ENCODE results near the gene NPC1L1.
A peak's percentile ranks its signal among the peaks of the same experiment; 100 is the strongest.

Gene NPC1L1

GRCh38 chr7:44482502-44483485 lies 58.3 kb downstream of the NPC1L1 start:
- no peak for DNase-seq
- in situ Hi-C loops (cut with HindIII; ENCODE audit: low pct_ligation_motif_present, low sequenced_read_pairs), result loop anchor here (25.0 kb wide), 1 partner anchor 245 kb away; no protein-coding TSS in a partner anchor
- H3K27me3 ChIP-seq (replicated peaks), result no peaks in the 10 kb centered on the region

GRCh38 chr7:44477938-44478337 lies 63.2 kb downstream of the NPC1L1 start:
- in situ Hi-C loops (cut with HindIII; ENCODE audit: low pct_ligation_motif_present, low sequenced_read_pairs), result loop anchor here (25.0 kb wide), 1 partner anchor 241 kb away; no protein-coding TSS in a partner anchor
- Histone ChIP-seq H3K27me3 (replicated peaks) (no peaks in the 10 kb centered on the region), H3K27ac (no peak overlapping the region), H3K4me3 (ENCODE audit: low read depth, low read length) (no peak overlapping the region), H3K36me3 (replicated peaks) (peaks cover 39% of the 10 kb centered on the region)
- no peak for DNase-seq
- TF ChIP-seq CTCF (IDR thresholded peaks at IDR 0.05; ENCODE audit: low read depth, low read length, missing control alignments), result no peak

More at GRCh38 chr7:44482502-44483485, 58.3 kb downstream of the NPC1L1 start:
- TF ChIP-seq CTCF (IDR thresholded peaks at IDR 0.05; ENCODE audit: low read depth, low read length, missing control alignments), result no peak
- Histone ChIP-seq H3K36me3 (replicated peaks) (peaks cover 54% of the 10 kb centered on the region), H3K27ac (no peak overlapping the region), H3K4me3 (ENCODE audit: low read depth, low read length) (no peak overlapping the region)

GRCh38 chr7:44477063-44477830 lies 63.9 kb downstream of the NPC1L1 start:
- H3K36me3 ChIP-seq (replicated peaks), result peaks cover 32% of the 10 kb centered on the region
- no peak overlapping the region for H3K4me3 ChIP-seq (ENCODE audit: low read depth, low read length)
- no peak overlapping the region for H3K27ac ChIP-seq
- in situ Hi-C loops (cut with HindIII; ENCODE audit: low pct_ligation_motif_present, low sequenced_read_pairs), result loop anchor here (25.0 kb wide), 1 partner anchor 240 kb away; no protein-coding TSS in a partner anchor
- H3K27me3 ChIP-seq (replicated peaks), result no peaks in the 10 kb centered on the region
- TF ChIP-seq CTCF (IDR thresholded peaks at IDR 0.05; ENCODE audit: low read depth, low read length, missing control alignments), result peak; percentile 99
- peak; percentile 76 for DNase-seq

GRCh38 chr7:44476313-44476712 lies 64.8 kb downstream of the NPC1L1 start:
- TF ChIP-seq CTCF (IDR thresholded peaks at IDR 0.05; ENCODE audit: low read depth, low read length, missing control alignments), result no peak
- in situ Hi-C loops (cut with HindIII; ENCODE audit: low pct_ligation_motif_present, low sequenced_read_pairs), result loop anchor here (25.0 kb wide), 1 partner anchor 239 kb away; no protein-coding TSS in a partner anchor

GRCh38 chr7:44473295-44473694 lies 67.8 kb downstream of the NPC1L1 start:
- peak; percentile 71 for DNase-seq
- in situ Hi-C loops (cut with HindIII; ENCODE audit: low pct_ligation_motif_present, low sequenced_read_pairs), result no loop called here
- no peak overlapping the region for H3K4me3 ChIP-seq (ENCODE audit: low read depth, low read length)
- peaks cover 10% of the 10 kb centered on the region for H3K36me3 ChIP-seq (replicated peaks)
- H3K27ac ChIP-seq, result no peak overlapping the region
- H3K27me3 ChIP-seq (replicated peaks), result no peaks in the 10 kb centered on the region
- no peak for TF ChIP-seq CTCF (IDR thresholded peaks at IDR 0.05; ENCODE audit: low read depth, low read length, missing control alignments)

More at GRCh38 chr7:44476313-44476712, 64.8 kb downstream of the NPC1L1 start:
- no peak for DNase-seq
- Histone ChIP-seq H3K4me3 (ENCODE audit: low read depth, low read length) (no peak overlapping the region), H3K27ac (no peak overlapping the region), H3K27me3 (replicated peaks) (no peaks in the 10 kb centered on the region), H3K36me3 (replicated peaks) (peaks cover 23% of the 10 kb centered on the region)

All from brain microvascular endothelial cell (primary cell).